Measurements from ENCODE around the gene ATP7B.

DNA sequence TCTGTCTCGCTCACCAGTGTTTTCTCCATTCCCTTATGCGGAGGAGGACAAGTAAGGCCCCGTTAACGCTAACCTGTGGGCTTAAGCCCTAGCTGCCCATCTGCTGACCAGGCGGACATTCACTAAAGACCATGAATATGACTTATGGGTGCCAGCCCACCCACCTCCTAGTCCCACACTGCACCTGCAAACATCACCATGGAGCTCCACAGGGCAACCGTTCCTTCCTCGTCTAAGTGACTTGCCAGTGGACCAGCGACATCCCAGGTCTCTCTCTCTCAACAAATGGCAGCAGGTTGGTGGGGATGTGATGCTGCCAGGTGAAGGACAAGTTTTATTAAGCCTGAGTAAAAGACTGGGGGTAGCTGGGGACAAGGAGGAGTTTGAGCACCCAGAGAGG is 94.3 kb downstream of the ATP7B start:
- TF ChIP-seq, protein P1, sequence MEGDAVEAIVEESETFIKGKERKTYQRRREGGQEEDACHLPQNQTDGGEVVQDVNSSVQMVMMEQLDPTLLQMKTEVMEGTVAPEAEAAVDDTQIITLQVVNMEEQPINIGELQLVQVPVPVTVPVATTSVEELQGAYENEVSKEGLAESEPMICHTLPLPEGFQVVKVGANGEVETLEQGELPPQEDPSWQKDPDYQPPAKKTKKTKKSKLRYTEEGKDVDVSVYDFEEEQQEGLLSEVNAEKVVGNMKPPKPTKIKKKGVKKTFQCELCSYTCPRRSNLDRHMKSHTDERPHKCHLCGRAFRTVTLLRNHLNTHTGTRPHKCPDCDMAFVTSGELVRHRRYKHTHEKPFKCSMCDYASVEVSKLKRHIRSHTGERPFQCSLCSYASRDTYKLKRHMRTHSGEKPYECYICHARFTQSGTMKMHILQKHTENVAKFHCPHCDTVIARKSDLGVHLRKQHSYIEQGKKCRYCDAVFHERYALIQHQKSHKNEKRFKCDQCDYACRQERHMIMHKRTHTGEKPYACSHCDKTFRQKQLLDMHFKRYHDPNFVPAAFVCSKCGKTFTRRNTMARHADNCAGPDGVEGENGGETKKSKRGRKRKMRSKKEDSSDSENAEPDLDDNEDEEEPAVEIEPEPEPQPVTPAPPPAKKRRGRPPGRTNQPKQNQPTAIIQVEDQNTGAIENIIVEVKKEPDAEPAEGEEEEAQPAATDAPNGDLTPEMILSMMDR (conservative IDR thresholded peaks at IDR 0.05; ENCODE audit: low read depth, low read length), result no peak
- TF ChIP-seq EZH2phosphoT487 (IDR thresholded peaks at IDR 0.05; ENCODE audit: borderline replicate concordance, low read length), result no peak

All from PC-3 (cell line).